H9 (cell line): ENCODE measurements around the gene AMDHD1. TPM values are rescaled to one million over a fixed set of nuclear protein-coding genes. Genes with fewer than 3 reads are reported as not detected.

Experiments used
- DNase-seq: peaks from one replicate; pipeline ENCODE4 v3.0.0-alpha.2; 2017
- H2AFZ ChIP-seq: one replicate; pipeline ENCODE4 v1.6.1; 2013; ENCODE audit warnings: mild to moderate bottlenecking, low read length, control low read depth, moderate library complexity
- H2AK5ac ChIP-seq: 2 replicates; pipeline ENCODE4 v1.6.1; 2013; ENCODE audit warnings: low read length, control low read depth, mixed read lengths; ENCODE audit not compliant: insufficient read length
- H2BK120ac ChIP-seq: one replicate; pipeline ENCODE4 v1.6.1; 2013; ENCODE audit warnings: low read depth, mild to moderate bottlenecking, low read length, control low read depth, inconsistent platforms; ENCODE audit not compliant: poor library complexity, severe bottlenecking
- H2BK12ac ChIP-seq: 2 replicates; pipeline ENCODE4 v1.6.1; 2013; ENCODE audit warnings: low read length, control low read depth, mixed read lengths, low read depth; ENCODE audit not compliant: insufficient read length
- H2BK15ac ChIP-seq: 2 replicates; pipeline ENCODE4 v1.6.1; 2013; ENCODE audit warnings: low read depth, low read length, control low read depth
- H2BK20ac ChIP-seq: one replicate; pipeline ENCODE4 v1.6.1; 2013; ENCODE audit warnings: low read depth, mild to moderate bottlenecking, low read length, control low read depth, inconsistent platforms; ENCODE audit not compliant: poor library complexity, severe bottlenecking
- H2BK5ac ChIP-seq: 2 replicates; pipeline ENCODE4 v1.6.1; 2013; ENCODE audit warnings: low read length, control low read depth, mixed read lengths; ENCODE audit not compliant: insufficient read length
- H3K14ac ChIP-seq: 2 replicates; pipeline ENCODE4 v1.6.1; 2013; ENCODE audit warnings: low read length, control low read depth; ENCODE audit not compliant: insufficient read depth
- H3K18ac ChIP-seq: 2 replicates; pipeline ENCODE4 v1.6.1; 2013; ENCODE audit warnings: low read depth, mild to moderate bottlenecking, mixed read lengths, low read length, control low read depth; ENCODE audit not compliant: insufficient read length
- H3K23ac ChIP-seq: 2 replicates; pipeline ENCODE4 v1.6.1; 2013; ENCODE audit warnings: low read length, control low read depth, mixed read lengths, low read depth; ENCODE audit not compliant: insufficient read length
- H3K23me2 ChIP-seq: 2 replicates; pipeline ENCODE4 v1.6.1; 2013; ENCODE audit warnings: low read depth, mild to moderate bottlenecking, mixed read lengths, low read length, control low read depth; ENCODE audit not compliant: insufficient read length, poor library complexity, severe bottlenecking
- H3K27ac ChIP-seq: 2 replicates; pipeline ENCODE4 v1.5.1; 2013; ENCODE audit warnings: low read length, control low read depth, mixed read lengths, low read depth; ENCODE audit not compliant: insufficient read length
- H3K27me3 ChIP-seq: 2 replicates; pipeline ENCODE4 v1.6.1; 2013; ENCODE audit warnings: low read length, control low read depth, inconsistent platforms; ENCODE audit not compliant: insufficient read depth
- H3K4ac ChIP-seq: 2 replicates; pipeline ENCODE4 v1.6.1; 2013; ENCODE audit warnings: low read depth, mild to moderate bottlenecking, control low read depth, inconsistent platforms, low read length, moderate library complexity
- H3K4me1 ChIP-seq: 2 replicates; pipeline ENCODE4 v1.6.1; 2013; ENCODE audit warnings: low read length, control low read depth, inconsistent platforms; ENCODE audit not compliant: insufficient read depth
- H3K4me2 ChIP-seq: 2 replicates; pipeline ENCODE4 v1.6.1; 2013; ENCODE audit warnings: low read length, control low read depth, mixed read lengths; ENCODE audit not compliant: insufficient read length, insufficient read depth
- H3K56ac ChIP-seq: 2 replicates; pipeline ENCODE4 v1.6.1; 2013; ENCODE audit warnings: low read depth, mild to moderate bottlenecking, mixed read lengths, low read length, control low read depth; ENCODE audit not compliant: insufficient read length
- H3K79me1 ChIP-seq: 2 replicates; pipeline ENCODE4 v1.6.1; 2013; ENCODE audit warnings: low read depth, mild to moderate bottlenecking, moderate library complexity, low read length, control low read depth, inconsistent platforms; ENCODE audit not compliant: insufficient read depth, poor library complexity, severe bottlenecking
- H3K79me2 ChIP-seq: 2 replicates; pipeline ENCODE4 v1.6.1; 2013; ENCODE audit warnings: low read length, control low read depth, inconsistent platforms; ENCODE audit not compliant: insufficient read depth
- H3K9ac ChIP-seq: 2 replicates; pipeline ENCODE4 v1.6.1; 2013; ENCODE audit warnings: low read length, control low read depth, mixed read lengths; ENCODE audit not compliant: insufficient read length; ENCODE audit errors: extremely low read depth
- H3K9me3 ChIP-seq: one replicate; pipeline ENCODE4 v1.6.1; 2013; ENCODE audit warnings: low read depth, low read length, inconsistent platforms; ENCODE audit not compliant: control insufficient read depth
- H3T11ph ChIP-seq: one replicate; pipeline ENCODE4 v1.6.1; 2013; ENCODE audit warnings: mild to moderate bottlenecking, low read length, control low read depth, inconsistent platforms
- H4K20me1 ChIP-seq: one replicate; pipeline ENCODE4 v1.6.1; 2013; ENCODE audit not compliant: control insufficient read depth, insufficient read length, insufficient read depth
- H4K5ac ChIP-seq: 2 replicates; pipeline ENCODE4 v1.6.1; 2013; ENCODE audit warnings: low read depth, mild to moderate bottlenecking, mixed read lengths, low read length, control low read depth; ENCODE audit not compliant: insufficient read length
- H4K8ac ChIP-seq: replicated peaks from 2 replicates; pipeline ENCODE4 v1.6.1; 2013; ENCODE audit warnings: low read length, control low read depth, mixed read lengths, low read depth; ENCODE audit not compliant: insufficient read length
- H4K91ac ChIP-seq: 2 replicates; pipeline ENCODE4 v1.6.1; 2013; ENCODE audit warnings: low read depth, mild to moderate bottlenecking, moderate library complexity, mixed read lengths, low read length, control low read depth; ENCODE audit not compliant: insufficient read length
- H3K27ac Mint-ChIP-seq, 3 experiments: 2 replicates in 2 of 3; 3 replicates in 1 of 3; pipeline ENCODE4 v1.8.0; 2020 to 2021; ENCODE audit warnings: mixed read lengths in 3 of 3, mild to moderate bottlenecking in 1 of 3, moderate library complexity in 1 of 3
- H3K27me3 Mint-ChIP-seq: 2 replicates; pipeline ENCODE4 v1.8.0; 2021; ENCODE audit warnings: low read depth, mild to moderate bottlenecking, moderate library complexity, mixed read lengths
- H3K36me3 Mint-ChIP-seq, 3 experiments: 2 replicates in 2 of 3; 3 replicates in 1 of 3; pipeline ENCODE4 v1.8.0; 2020 to 2021; ENCODE audit warnings: low read depth in 3 of 3, mixed read lengths in 3 of 3; ENCODE audit not compliant: insufficient read depth in 1 of 3
- H3K4me1 Mint-ChIP-seq, 2 experiments: 2 replicates each; pipeline ENCODE4 v1.8.0; 2020; ENCODE audit warnings: mixed read lengths in 2 of 2
- H3K4me3 Mint-ChIP-seq, 2 experiments: 2 replicates in 1 of 2; 3 replicates in 1 of 2; pipeline ENCODE4 v1.8.0; 2020 to 2021; ENCODE audit warnings: mild to moderate bottlenecking in 2 of 2, mixed read lengths in 2 of 2, moderate library complexity in 1 of 2
- H3K9me3 Mint-ChIP-seq, 2 experiments: 2 replicates in 1 of 2; 3 replicates in 1 of 2; pipeline ENCODE4 v1.8.0; 2020; ENCODE audit warnings: mild to moderate bottlenecking in 2 of 2, mixed read lengths in 2 of 2, moderate library complexity in 1 of 2
- CTCF ChIP-seq: fragments of 200-600 bp; sonication (generic); conservative IDR thresholded peaks from 3 replicates; pipeline ENCODE4 v1.8.0; 2021; ENCODE audit warnings: antibody characterized with exemption, mild to moderate bottlenecking
- WGBS: extraction: QIAGEN DNeasy Blood & Tissue Kit; methylation state at CpG from one replicate; pipeline ENCODE4 v1.1.7; 2013; ENCODE audit warnings: missing lambda C conversion rate, low lambda C conversion rate, mixed read lengths; ENCODE audit not compliant: insufficient read length; ENCODE audit errors: extremely low coverage; 5-methylcytosine and 5-hydroxymethylcytosine counted together
- total RNA-seq: library from RNA; stranded (reverse); gene quantifications from 2 replicates; pipeline ENCODE4 v1.2.1, GENCODE V29; 2021

AMDHD1 gene
- total RNA-seq, 1 experiment from 2014 or later = 0.42 TPM

- Histone ChIP-seq H3K14ac (no peak overlapping the region), H2BK5ac (no peak overlapping the region), H3K4me2 (no peak overlapping the region), H3K23ac (no peak overlapping the region), H2BK15ac (no peak overlapping the region), H4K5ac (no peak overlapping the region), H2BK120ac (no peak overlapping the region), H3K56ac (no peak overlapping the region), H2AFZ (no peak overlapping the region), H3K79me1 (no peaks in the 10 kb centered on the region), H4K8ac (no peak overlapping the region), H3K27ac (no peak overlapping the region), H4K91ac (no peak overlapping the region), H3K4me1 (peaks cover 4% of the 10 kb centered on the region; the same call in 1 of the 2 replicates), H3K9ac (no peak overlapping the region), H4K20me1 (no peaks in the 10 kb centered on the region), H2BK20ac (no peak overlapping the region), H3K9me3 (no peaks in the 10 kb centered on the region), H3K23me2 (no peaks in the 10 kb centered on the region), H3K4ac (no peak overlapping the region), H2BK12ac (no peak overlapping the region), H3K27me3 (no peaks in the 10 kb centered on the region), H2AK5ac (no peak overlapping the region), H3K18ac (no peak overlapping the region), H3T11ph (no peak overlapping the region), H3K79me2 (no peaks in the 10 kb centered on the region)
- H3K27me3 Mint-ChIP-seq = no peaks in the 10 kb centered on the region; the same call in 1 of the 2 replicates
- no peaks in the 10 kb centered on the region for H3K36me3 Mint-ChIP-seq
- no peak for DNase-seq
- no peaks in the 10 kb centered on the region for H3K9me3 Mint-ChIP-seq
- no CpG with 5 or more reads among the region's 5 CpGs for WGBS
- H3K4me3 Mint-ChIP-seq = no peak overlapping the region
- peaks cover 18 to 19% of the 10 kb centered on the region in 2 experiments for H3K4me1 Mint-ChIP-seq
- no peak for TF ChIP-seq CTCF
- no peak overlapping the region for H3K27ac Mint-ChIP-seq
These were observed 51.3 kb downstream of the AMDHD1 start for GRCh38 chr12:95994476-95994875.
